ENCODE measurements around the gene CHMP4B. TPM values are rescaled to one million over a fixed set of nuclear protein-coding genes. Genes with fewer than 3 reads are reported as not detected.

CHMP4B gene
- polyA plus RNA-seq, 2 of the 4 experiments (the other 2 are of a cell fraction): 81.3 to 104 TPM

DNA sequence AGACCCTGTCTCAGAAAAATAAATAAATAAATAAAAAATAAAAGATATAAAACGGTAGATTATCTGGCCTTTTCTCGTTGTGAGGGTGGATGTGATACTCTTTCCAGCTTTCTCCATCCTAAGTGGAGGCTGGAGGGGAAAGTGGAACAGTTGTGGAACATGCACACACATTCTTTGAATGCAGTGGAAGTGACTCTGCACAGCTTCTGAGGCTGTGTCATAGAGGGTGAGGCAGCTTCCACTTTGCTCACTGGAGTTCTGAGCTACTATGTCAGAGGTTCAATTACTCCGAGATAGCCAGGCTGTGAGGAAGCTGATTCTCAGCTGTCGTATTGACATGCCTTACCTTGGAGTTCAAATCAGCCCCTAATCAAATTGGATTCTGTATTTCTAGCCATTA, 82.2 kb downstream of the CHMP4B start:
- CTCF ChIA-PET: interaction anchor here (1.4 kb wide), 1 partner anchor 21 kb away, joined by 5 read pairs; no protein-coding TSS in a partner anchor
- H3K27ac ChIP-seq: no peak overlapping the region
- TF ChIP-seq, protein P1, sequence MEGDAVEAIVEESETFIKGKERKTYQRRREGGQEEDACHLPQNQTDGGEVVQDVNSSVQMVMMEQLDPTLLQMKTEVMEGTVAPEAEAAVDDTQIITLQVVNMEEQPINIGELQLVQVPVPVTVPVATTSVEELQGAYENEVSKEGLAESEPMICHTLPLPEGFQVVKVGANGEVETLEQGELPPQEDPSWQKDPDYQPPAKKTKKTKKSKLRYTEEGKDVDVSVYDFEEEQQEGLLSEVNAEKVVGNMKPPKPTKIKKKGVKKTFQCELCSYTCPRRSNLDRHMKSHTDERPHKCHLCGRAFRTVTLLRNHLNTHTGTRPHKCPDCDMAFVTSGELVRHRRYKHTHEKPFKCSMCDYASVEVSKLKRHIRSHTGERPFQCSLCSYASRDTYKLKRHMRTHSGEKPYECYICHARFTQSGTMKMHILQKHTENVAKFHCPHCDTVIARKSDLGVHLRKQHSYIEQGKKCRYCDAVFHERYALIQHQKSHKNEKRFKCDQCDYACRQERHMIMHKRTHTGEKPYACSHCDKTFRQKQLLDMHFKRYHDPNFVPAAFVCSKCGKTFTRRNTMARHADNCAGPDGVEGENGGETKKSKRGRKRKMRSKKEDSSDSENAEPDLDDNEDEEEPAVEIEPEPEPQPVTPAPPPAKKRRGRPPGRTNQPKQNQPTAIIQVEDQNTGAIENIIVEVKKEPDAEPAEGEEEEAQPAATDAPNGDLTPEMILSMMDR (IDR thresholded peaks at IDR 0.05): no peak
- no peak for TF ChIP-seq FOXS1 (CRISPR knock-in tag; IDR thresholded peaks at IDR 0.05)
- no peak for TF ChIP-seq MAFK (IDR thresholded peaks at IDR 0.05; ENCODE audit: partially characterized antibody)
- TF ChIP-seq SMC3 (IDR thresholded peaks at IDR 0.05): no peak
- no peak for TF ChIP-seq MYC (IDR thresholded peaks at IDR 0.05; ENCODE audit: borderline replicate concordance, low read length)
- TF ChIP-seq HOXB5 (CRISPR knock-in tag; IDR thresholded peaks at IDR 0.05): no peak
- TF ChIP-seq RNF2 (IDR thresholded peaks at IDR 0.05; ENCODE audit: borderline replicate concordance, low read depth): no peak
- TF ChIP-seq BHLHE40 (IDR thresholded peaks at IDR 0.05; ENCODE audit: low read depth, low read length): no peak
- no peak for TF ChIP-seq HOXB13 (CRISPR knock-in tag; IDR thresholded peaks at IDR 0.05; ENCODE audit: low read depth)
- no peak for TF ChIP-seq RFX5 (IDR thresholded peaks at IDR 0.05)
- TF ChIP-seq MAZ (IDR thresholded peaks at IDR 0.05; ENCODE audit: borderline replicate concordance, low read depth, low read length): no peak
- no peak for TF ChIP-seq JUNB (IDR thresholded peaks at IDR 0.05)
- TF ChIP-seq, protein P2, sequence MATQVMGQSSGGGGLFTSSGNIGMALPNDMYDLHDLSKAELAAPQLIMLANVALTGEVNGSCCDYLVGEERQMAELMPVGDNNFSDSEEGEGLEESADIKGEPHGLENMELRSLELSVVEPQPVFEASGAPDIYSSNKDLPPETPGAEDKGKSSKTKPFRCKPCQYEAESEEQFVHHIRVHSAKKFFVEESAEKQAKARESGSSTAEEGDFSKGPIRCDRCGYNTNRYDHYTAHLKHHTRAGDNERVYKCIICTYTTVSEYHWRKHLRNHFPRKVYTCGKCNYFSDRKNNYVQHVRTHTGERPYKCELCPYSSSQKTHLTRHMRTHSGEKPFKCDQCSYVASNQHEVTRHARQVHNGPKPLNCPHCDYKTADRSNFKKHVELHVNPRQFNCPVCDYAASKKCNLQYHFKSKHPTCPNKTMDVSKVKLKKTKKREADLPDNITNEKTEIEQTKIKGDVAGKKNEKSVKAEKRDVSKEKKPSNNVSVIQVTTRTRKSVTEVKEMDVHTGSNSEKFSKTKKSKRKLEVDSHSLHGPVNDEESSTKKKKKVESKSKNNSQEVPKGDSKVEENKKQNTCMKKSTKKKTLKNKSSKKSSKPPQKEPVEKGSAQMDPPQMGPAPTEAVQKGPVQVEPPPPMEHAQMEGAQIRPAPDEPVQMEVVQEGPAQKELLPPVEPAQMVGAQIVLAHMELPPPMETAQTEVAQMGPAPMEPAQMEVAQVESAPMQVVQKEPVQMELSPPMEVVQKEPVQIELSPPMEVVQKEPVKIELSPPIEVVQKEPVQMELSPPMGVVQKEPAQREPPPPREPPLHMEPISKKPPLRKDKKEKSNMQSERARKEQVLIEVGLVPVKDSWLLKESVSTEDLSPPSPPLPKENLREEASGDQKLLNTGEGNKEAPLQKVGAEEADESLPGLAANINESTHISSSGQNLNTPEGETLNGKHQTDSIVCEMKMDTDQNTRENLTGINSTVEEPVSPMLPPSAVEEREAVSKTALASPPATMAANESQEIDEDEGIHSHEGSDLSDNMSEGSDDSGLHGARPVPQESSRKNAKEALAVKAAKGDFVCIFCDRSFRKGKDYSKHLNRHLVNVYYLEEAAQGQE (IDR thresholded peaks at IDR 0.05): no peak
- TF ChIP-seq, protein P3, sequence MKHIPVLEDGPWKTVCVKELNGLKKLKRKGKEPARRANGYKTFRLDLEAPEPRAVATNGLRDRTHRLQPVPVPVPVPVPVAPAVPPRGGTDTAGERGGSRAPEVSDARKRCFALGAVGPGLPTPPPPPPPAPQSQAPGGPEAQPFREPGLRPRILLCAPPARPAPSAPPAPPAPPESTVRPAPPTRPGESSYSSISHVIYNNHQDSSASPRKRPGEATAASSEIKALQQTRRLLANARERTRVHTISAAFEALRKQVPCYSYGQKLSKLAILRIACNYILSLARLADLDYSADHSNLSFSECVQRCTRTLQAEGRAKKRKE (CRISPR knock-in tag; IDR thresholded peaks at IDR 0.05; ENCODE audit: low read depth): no peak
- TF ChIP-seq, protein P4, sequence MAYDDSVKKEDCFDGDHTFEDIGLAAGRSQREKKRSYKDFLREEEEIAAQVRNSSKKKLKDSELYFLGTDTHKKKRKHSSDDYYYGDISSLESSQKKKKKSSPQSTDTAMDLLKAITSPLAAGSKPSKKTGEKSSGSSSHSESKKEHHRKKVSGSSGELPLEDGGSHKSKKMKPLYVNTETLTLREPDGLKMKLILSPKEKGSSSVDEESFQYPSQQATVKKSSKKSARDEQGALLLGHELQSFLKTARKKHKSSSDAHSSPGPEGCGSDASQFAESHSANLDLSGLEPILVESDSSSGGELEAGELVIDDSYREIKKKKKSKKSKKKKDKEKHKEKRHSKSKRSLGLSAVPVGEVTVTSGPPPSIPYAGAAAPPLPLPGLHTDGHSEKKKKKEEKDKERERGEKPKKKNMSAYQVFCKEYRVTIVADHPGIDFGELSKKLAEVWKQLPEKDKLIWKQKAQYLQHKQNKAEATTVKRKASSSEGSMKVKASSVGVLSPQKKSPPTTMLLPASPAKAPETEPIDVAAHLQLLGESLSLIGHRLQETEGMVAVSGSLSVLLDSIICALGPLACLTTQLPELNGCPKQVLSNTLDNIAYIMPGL (CRISPR knock-in tag; IDR thresholded peaks at IDR 0.05; ENCODE audit: borderline replicate concordance): no peak
- no peak for TF ChIP-seq ESRRA (IDR thresholded peaks at IDR 0.05; ENCODE audit: borderline replicate concordance, low read length)
- no peak for TF ChIP-seq RCOR1 (IDR thresholded peaks at IDR 0.05; ENCODE audit: low read depth, low read length)
- TF ChIP-seq, protein P5, sequence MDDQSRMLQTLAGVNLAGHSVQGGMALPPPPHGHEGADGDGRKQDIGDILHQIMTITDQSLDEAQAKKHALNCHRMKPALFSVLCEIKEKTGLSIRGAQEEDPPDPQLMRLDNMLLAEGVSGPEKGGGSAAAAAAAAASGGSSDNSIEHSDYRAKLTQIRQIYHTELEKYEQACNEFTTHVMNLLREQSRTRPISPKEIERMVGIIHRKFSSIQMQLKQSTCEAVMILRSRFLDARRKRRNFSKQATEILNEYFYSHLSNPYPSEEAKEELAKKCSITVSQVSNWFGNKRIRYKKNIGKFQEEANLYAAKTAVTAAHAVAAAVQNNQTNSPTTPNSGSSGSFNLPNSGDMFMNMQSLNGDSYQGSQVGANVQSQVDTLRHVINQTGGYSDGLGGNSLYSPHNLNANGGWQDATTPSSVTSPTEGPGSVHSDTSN (IDR thresholded peaks at IDR 0.05): no peak
- H3K4me1 ChIP-seq: no peaks in the 10 kb centered on the region
- FAIRE-seq: no peak
- H3K4me2 ChIP-seq: no peak overlapping the region
- ATAC-seq: no peak; a peak in 1 of 6 replicates
- DNase-seq (ENCODE audit: low read depth in 1 of 2, low spot score in 1 of 2): no peak
- WGBS (ENCODE audit: missing lambda C conversion rate): 31% methylated on average over 4 of the region's 4 CpGs
- H3K4me3 ChIP-seq: no peak overlapping the region
- no peaks in the 10 kb centered on the region for H3K9me3 ChIP-seq
- POLR2A ChIA-PET: no interaction called here
